GM12878 (cell line): Measurements from ENCODE around the gene LLPH. TPM values are rescaled to one million over a fixed set of nuclear protein-coding genes. Genes with fewer than 3 reads are reported as not detected.

Source experiments
- ATAC-seq: fragments of 200-7000 bp; cut with Tn5 transposase; 3 replicates; pipeline ENCODE4 v1.9.1; 2020; ENCODE audit warnings: mild to moderate bottlenecking, moderate library complexity
- BruUV-seq: library from RNA; stranded (reverse); fragments of 400-500 nt; replicated peaks from 2 replicates; lab custom pipeline; 2021; lab: Mats Ljungman, UMichigan
- CTCF ChIA-PET: fragments of 300-600 bp; sonication (Branson Sonifier 250); formaldehyde crosslinking; extraction: SDS; loops from one replicate; lab custom pipeline; 2021; ENCODE audit warnings: inconsistent platforms; lab: Yijun Ruan, JAX
- POLR2A ChIA-PET: fragments of 350-600 bp; formaldehyde crosslinking; extraction: SDS; loops from one replicate; lab custom pipeline; 2021; ENCODE audit warnings: inconsistent platforms; lab: Charles Lee
- RAD21 ChIA-PET: fragments of 300-600 bp; sonication (Branson Sonifier 250); formaldehyde crosslinking; loops from one replicate; lab custom pipeline; 2023; ENCODE audit warnings: antibody characterized with exemption; ENCODE audit not compliant: unreplicated experiment; lab: Charles Lee
- SMC1A ChIA-PET: fragments of 300-600 bp; sonication (Branson Sonifier 250); formaldehyde crosslinking; loops from one replicate; lab custom pipeline; 2023; ENCODE audit not compliant: unreplicated experiment, uncharacterized antibody; lab: Charles Lee
- DNase-seq: peaks from one replicate; pipeline ENCODE4 v3.0.0-alpha.2; 2011; ENCODE audit warnings: low read depth, low spot score
- FAIRE-seq: peaks from 3 replicates; lab custom pipeline; 2011; peaks lifted over from hg19 to GRCh38; lab: Jason Lieb, UNC
- H2AFZ ChIP-seq: 2 replicates; pipeline ENCODE4 v1.6.0; 2011; ENCODE audit warnings: low read depth, low read length, control low read depth; ENCODE audit not compliant: control insufficient read depth
- H3K27ac ChIP-seq: 2 replicates; pipeline ENCODE4 v1.5.1; 2011; ENCODE audit warnings: control low read depth; ENCODE audit not compliant: control insufficient read depth, insufficient read depth
- H3K27me3 ChIP-seq, 2 experiments: replicated peaks in 1 of 2; 2 replicates each; pipeline versions ENCODE4 v1.6.0 to v1.6.1; 2011; ENCODE audit warnings: low read length in 1 of 2; ENCODE audit not compliant: control insufficient read depth in 2 of 2, insufficient read depth in 2 of 2
- H3K36me3 ChIP-seq, 2 experiments: 2 replicates each; pipeline ENCODE4 v1.5.1; 2011; ENCODE audit warnings: low read length in 1 of 2; ENCODE audit not compliant: control insufficient read depth in 2 of 2, insufficient read depth in 2 of 2
- H3K4me1 ChIP-seq: 2 replicates; pipeline ENCODE4 v1.6.1; 2011; ENCODE audit warnings: mild to moderate bottlenecking, low read length, moderate library complexity, mixed read lengths; ENCODE audit not compliant: control insufficient read depth, insufficient read depth
- H3K4me2 ChIP-seq: 2 replicates; pipeline ENCODE4 v1.6.0; 2011; ENCODE audit warnings: control low read depth; ENCODE audit not compliant: control insufficient read depth, insufficient read depth
- H3K4me3 ChIP-seq: fragments of 200-600 bp; sonication (generic); 2 replicates; pipeline ENCODE4 v1.5.1; 2016
- H3K79me2 ChIP-seq: 2 replicates; pipeline ENCODE4 v1.6.0; 2011; ENCODE audit warnings: low read length; ENCODE audit not compliant: control insufficient read depth, insufficient read depth
- H3K9ac ChIP-seq: 2 replicates; pipeline ENCODE4 v1.8.0; 2011; ENCODE audit warnings: low read length, control low read depth, mixed read lengths; ENCODE audit not compliant: control insufficient read depth, insufficient read depth
- H3K9me3 ChIP-seq: replicated peaks from 3 replicates; pipeline ENCODE4 v1.5.1; 2011; ENCODE audit warnings: mild to moderate bottlenecking, low read length; ENCODE audit not compliant: control insufficient read depth, insufficient read depth
- H4K20me1 ChIP-seq: 2 replicates; pipeline ENCODE4 v1.6.0; 2011; ENCODE audit not compliant: control insufficient read depth, insufficient read depth
- HDGF ChIP-seq: fragments of 450-650 bp; IDR thresholded peaks from 2 replicates; pipeline ENCODE4 v1.6.1; 2016; ENCODE audit warnings: antibody characterized with exemption
- NFIC ChIP-seq: IDR thresholded peaks from 2 replicates; pipeline ENCODE4 v1.6.1; 2012; ENCODE audit warnings: low read depth, mild to moderate bottlenecking, inconsistent platforms, low read length, moderate library complexity
- NR2C2 ChIP-seq: IDR thresholded peaks from 2 replicates; pipeline ENCODE4 v1.6.1; 2011; ENCODE audit warnings: borderline replicate concordance, low read depth; ENCODE audit not compliant: control insufficient read depth, insufficient read length
- NR2F1 ChIP-seq: fragments of 450-650 bp; conservative IDR thresholded peaks from 2 replicates; pipeline ENCODE4 v1.6.1; 2017; ENCODE audit warnings: mild to moderate bottlenecking
- POLR2A ChIP-seq: IDR thresholded peaks from 2 replicates; pipeline ENCODE4 v1.6.1; 2011; ENCODE audit warnings: low read depth, mild to moderate bottlenecking, low read length
- RELA ChIP-seq: fragments of 450-650 bp; IDR thresholded peaks from 2 replicates; pipeline ENCODE4 v1.8.0; 2014; ENCODE audit warnings: borderline replicate concordance; ENCODE audit not compliant: partially characterized antibody
- SMAD1 ChIP-seq: fragments of 450-650 bp; IDR thresholded peaks from 2 replicates; pipeline ENCODE4 v1.6.1; 2018; ENCODE audit warnings: mild to moderate bottlenecking, low read depth; ENCODE audit not compliant: partially characterized antibody
- SMAD5 ChIP-seq: IDR thresholded peaks from 2 replicates; pipeline ENCODE4 v1.6.1; 2016; ENCODE audit warnings: antibody characterized with exemption, low read depth
- SP1 ChIP-seq: IDR thresholded peaks from one replicate; pipeline ENCODE4 v1.6.1; 2011; ENCODE audit warnings: low read depth, low read length
- SUZ12 ChIP-seq: fragments of 200-600 bp; sonication (generic); IDR thresholded peaks from one replicate; pipeline ENCODE4 v1.6.1; 2018; ENCODE audit warnings: antibody characterized with exemption, mild to moderate bottlenecking; ENCODE audit not compliant: unreplicated experiment
- ZNF384 ChIP-seq: IDR thresholded peaks from 2 replicates; pipeline ENCODE4 v1.6.1; 2012; ENCODE audit warnings: low read depth, mild to moderate bottlenecking, low read length, improper control_type of control experiment, borderline replicate concordance
- ZSCAN29 ChIP-seq: fragments of 450-650 bp; IDR thresholded peaks from 2 replicates; pipeline ENCODE4 v1.6.1; 2017; ENCODE audit warnings: mild to moderate bottlenecking, moderate library complexity
- WGBS: methylation state at CpG from one replicate; pipeline ENCODE4 v1.1.6; 2016; ENCODE audit warnings: low lambda C conversion rate; ENCODE audit not compliant: insufficient replicate concordance, insufficient coverage; ENCODE audit errors: missing lambda C conversion rate; 5-methylcytosine and 5-hydroxymethylcytosine counted together
- in situ Hi-C: fragments of 300-500 bp; cut with MboI; formaldehyde crosslinking; loops from 9 replicates; pipeline ENCODE4 v1.14.3; 2018; ENCODE audit warnings: mixed read lengths
- intact Hi-C: fragments of 100-400 bp; cut with micrococcal nuclease; formaldehyde crosslinking; loops from one replicate; pipeline ENCODE4 v1.14.2; 2022; ENCODE audit not compliant: unreplicated experiment
- polyA plus RNA-seq, 11 experiments: library from polyadenylated mRNA; depleted of rRNA in 4 of 11; unstranded in 6 of 11; stranded (reverse) in 5 of 11; fragments of >200 nt; fragmentation: Nextera tagmentation in 4 of 11; fragmentation: Illumina TruSeq in 1 of 11; extraction: Ambion mirVana in 4 of 11; extraction: Trizol in 1 of 11; gene quantifications; 1 replicate in 1 of 11; 2 replicates in 10 of 11; pipeline versions ENCODE4 v1.2.1 to v1.2.3, GENCODE V29; 2011 to 2016; ENCODE audit warnings: inconsistent platforms in 2 of 11, missing spikeins in 2 of 11, low read depth in 1 of 11
- total RNA-seq, 4 experiments: library from RNA; depleted of rRNA in 3 of 4; stranded (reverse); fragments of >200 nt in 3 of 4; fragmentation: Illumina TruSeq in 1 of 4; extraction: Trizol in 1 of 4; gene quantifications; 2 replicates each; pipeline versions ENCODE4 v1.2.1 to v1.2.3, GENCODE V29; 2013 to 2021
- TF ChIP-seq, protein P1 (sequence below): fragments of 450-650 bp; IDR thresholded peaks from 2 replicates; pipeline ENCODE4 v1.6.1; 2017; ENCODE audit warnings: low read depth, mild to moderate bottlenecking, moderate library complexity

LLPH gene
- total and polyA plus RNA-seq, 10 of the 15 experiments (the other 5 are each of a cell fraction or from before 2014, with no cell fraction given), result 15.2 to 107 (median 70.4) TPM

DNA sequence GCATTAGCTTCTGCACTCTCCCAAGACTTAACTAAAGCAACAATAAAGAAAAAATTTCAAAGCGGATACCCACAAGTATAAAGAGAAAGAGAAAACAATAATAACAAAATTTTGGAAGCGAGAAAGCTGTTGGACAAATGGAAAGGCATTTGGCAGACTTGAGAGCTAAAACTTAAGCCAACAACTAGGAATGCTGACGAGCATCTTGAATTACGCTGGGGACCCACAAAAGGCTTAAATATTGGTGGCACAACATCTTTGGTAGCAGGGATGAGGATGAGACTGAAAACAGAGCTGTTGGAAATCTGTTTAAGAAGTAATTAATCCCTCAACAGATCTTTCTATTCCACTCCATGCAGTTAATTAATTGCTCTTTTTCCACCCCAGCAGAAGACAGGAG lies 49.8 kb downstream of the LLPH start (continued):
- TF ChIP-seq SP1, result no peak
- no peak for TF ChIP-seq NR2F1

DNA sequence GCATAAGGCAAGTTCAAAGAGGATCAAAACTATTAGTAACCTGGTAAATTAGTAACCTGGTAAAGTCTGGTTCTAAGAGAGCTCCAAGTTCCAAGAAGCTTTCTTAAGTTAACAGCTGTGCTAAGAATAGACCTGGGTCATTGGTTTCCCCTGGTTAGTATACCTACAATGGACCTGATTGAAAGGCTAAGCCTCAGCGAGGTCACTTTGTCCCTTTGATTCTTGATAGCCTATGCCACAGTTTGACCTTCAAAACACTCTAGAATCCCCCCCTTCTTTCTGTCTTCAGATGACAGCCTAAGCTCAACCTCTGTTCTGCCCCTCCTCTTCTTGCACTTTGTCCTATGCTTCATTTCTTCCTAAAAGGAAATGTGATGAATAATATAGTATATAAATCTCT lies 53.0 kb downstream of the LLPH start:
- CTCF ChIA-PET, result interaction anchor here (1.0 to 1.2 kb wide), 3 partner anchors 9 to 521 kb away, joined by 3 to 4 read pairs (median 3); no protein-coding TSS in a partner anchor
- ATAC-seq (no peak), FAIRE-seq (no peak), DNase-seq (no peak)
- Histone ChIP-seq H3K9ac (no peak overlapping the region), H3K27ac (no peak overlapping the region), H3K79me2 (no peaks in the 10 kb centered on the region), H3K4me3 (no peak overlapping the region), H3K9me3 (no peaks in the 10 kb centered on the region; the same call in 1 of the 3 replicates), H3K27me3 (no peaks in the 10 kb centered on the region), H3K36me3 (no peaks in the 10 kb centered on the region), H2AFZ (no peak overlapping the region), H3K4me2 (no peak overlapping the region), H3K4me1 (peaks cover 9% of the 10 kb centered on the region; the same call in 1 of the 2 replicates), H4K20me1 (no peaks in the 10 kb centered on the region)
- TF ChIP-seq HDGF (no peak), SMAD1 (no peak), SMAD5 (no peak), NFIC (no peak), ZNF384 (no peak), SUZ12 (no peak), NR2C2 (no peak), ZSCAN29 (no peak), POLR2A (no peak), RELA (no peak)
- TF ChIP-seq, protein P1, sequence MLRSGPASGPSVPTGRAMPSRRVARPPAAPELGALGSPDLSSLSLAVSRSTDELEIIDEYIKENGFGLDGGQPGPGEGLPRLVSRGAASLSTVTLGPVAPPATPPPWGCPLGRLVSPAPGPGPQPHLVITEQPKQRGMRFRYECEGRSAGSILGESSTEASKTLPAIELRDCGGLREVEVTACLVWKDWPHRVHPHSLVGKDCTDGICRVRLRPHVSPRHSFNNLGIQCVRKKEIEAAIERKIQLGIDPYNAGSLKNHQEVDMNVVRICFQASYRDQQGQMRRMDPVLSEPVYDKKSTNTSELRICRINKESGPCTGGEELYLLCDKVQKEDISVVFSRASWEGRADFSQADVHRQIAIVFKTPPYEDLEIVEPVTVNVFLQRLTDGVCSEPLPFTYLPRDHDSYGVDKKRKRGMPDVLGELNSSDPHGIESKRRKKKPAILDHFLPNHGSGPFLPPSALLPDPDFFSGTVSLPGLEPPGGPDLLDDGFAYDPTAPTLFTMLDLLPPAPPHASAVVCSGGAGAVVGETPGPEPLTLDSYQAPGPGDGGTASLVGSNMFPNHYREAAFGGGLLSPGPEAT, result no peak
- in situ Hi-C loops (loop anchor here (10.0 kb wide), 1 partner anchor 323 kb away; no protein-coding TSS in a partner anchor), intact Hi-C loops (no loop called here)
- POLR2A ChIA-PET, result no interaction called here
- SMC1A ChIA-PET, result interaction anchor here (0.6 to 3.1 kb wide), 7 partner anchors 9 to 1485 kb away, joined by 3 to 14 read pairs (median 4); no protein-coding TSS in a partner anchor
- RAD21 ChIA-PET, result interaction anchor here (0.8 to 1.0 kb wide), 2 partner anchors 111 to 1213 kb away, joined by 3 read pairs; no protein-coding TSS in a partner anchor
- WGBS, result 0% methylated on average over 1 of the region's 1 CpG
- no TSS peak for BruUV-seq
